Effector CD4-positive, alpha-beta T cell (primary cell): Measurements from ENCODE around the gene GPHA2.

ENCODE experiments used
- DNase-seq: peaks from one replicate; pipeline ENCODE4 v3.0.0-alpha.2; 2020

The GPHA2 gene

DNA sequence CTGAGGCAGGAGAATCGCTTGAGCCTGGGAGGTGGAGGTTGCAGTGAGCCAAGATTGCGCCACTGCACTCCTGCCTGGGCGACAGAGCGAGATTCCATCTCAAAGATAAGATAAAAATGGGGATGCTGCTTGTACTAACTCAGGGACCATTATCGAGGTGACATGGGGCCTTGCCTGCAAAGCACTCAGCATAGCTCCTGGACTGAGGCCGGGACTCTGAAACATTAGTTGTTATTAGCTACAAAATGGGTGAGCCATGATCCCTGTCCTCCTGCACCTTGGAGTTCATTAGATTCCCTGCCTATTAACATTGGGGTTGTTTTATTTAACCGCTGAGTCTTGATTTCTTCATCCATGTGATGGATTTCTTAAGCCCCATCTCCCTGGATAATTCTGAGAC, 6.1 kb downstream of the GPHA2 start:
- no peak for DNase-seq

DNA sequence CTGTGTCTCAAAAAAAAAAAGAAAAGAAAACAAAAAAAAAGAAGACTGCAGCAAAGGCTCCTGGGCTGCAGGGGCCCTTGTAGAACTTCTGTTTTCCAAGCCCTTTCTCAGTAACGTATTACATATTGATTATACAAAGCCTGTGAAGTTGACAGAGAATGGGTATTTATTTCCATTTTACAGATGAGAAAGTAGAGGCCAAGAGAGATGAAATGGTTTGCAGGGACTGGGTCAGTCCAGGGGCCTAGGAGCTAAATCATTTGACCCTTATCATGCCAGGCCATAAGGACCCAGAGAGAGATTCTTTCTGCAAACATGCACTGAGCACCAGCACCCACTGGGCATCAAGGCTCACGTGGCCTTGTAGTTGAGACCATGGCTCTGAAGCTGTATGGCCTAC, 6.7 kb downstream of the GPHA2 start:
- no peak for DNase-seq

DNA sequence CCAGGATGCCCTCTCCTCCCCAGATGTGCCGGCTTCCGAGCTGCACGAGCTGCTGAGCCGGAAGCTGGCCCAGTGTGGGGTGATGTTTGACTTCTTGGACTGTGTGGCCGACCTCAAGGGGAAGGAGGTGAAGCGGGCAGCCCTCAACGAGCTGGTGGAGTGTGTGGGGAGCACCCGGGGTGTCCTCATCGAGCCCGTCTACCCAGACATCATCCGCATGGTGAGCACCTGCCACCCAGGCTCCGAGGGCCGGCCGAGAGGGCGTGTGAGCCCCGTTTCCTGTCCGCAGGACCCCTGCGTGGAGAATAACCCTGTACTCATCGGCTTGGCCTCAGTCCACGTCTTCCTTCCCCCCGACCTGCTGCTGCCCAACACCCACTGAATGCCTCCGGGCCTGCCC, 9.0 kb downstream of the GPHA2 start:
- no peak for DNase-seq

DNA sequence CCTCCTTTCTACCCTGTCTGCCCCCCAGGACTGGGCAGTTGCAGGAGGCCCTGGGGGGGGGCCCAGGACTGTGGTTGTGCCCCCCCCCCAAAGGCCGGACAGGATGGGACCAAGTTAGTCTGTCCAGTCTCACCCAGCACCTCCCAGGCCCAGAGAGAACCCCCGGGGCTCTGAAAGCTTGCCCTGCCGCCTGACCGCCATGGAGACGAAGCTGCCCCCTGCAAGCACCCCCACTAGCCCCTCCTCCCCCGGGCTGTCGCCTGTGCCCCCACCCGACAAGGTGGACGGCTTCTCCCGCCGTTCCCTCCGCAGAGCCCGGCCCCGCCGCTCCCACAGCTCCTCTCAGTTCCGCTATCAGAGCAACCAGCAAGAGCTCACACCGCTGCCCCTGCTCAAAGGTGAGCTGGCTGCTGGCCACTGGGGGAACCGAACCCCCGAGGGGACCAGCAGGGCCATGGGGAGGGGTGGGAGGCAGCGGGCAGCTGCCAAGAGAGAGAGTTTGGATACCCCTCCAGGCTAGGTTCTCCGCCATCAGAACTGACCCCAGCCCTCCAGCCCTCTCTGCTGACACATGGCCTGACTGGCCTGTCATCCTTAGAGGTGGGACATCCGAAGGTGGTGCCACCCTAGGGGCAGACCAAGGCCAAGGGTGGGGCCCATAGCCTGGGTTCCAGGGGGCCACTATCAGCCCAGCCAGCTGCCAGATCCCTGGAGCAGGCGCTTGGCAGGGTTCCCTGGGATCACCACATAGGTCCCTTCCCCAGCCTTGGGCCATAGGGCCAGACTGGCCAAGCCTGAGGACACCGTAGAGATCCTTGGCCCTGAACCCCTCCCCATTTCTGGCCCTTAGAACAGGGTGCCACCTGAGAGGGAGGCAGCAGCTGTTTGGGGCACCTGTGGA, 9.9 kb downstream of the GPHA2 start:
- no peak for DNase-seq

DNA sequence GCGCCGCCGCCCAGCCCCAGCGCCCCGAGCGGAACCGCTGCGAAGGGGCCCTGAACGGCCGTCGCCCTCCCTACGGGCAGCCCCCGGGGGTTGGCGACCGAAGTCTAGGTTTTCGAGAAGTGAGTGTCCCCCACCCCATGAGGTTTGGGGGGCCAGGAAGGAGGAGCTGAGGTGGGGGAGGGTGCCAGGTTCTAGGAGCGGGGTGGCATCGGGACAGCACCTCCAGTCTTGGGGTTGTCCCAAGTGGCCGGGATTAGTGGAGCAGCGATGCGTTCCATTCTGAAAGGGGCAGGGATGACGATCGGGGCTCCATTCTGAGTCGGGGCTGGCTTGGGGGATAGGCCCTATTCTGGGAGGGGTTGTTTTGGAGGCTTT, 10.8 kb downstream of the GPHA2 start:
- no peak for DNase-seq

DNA sequence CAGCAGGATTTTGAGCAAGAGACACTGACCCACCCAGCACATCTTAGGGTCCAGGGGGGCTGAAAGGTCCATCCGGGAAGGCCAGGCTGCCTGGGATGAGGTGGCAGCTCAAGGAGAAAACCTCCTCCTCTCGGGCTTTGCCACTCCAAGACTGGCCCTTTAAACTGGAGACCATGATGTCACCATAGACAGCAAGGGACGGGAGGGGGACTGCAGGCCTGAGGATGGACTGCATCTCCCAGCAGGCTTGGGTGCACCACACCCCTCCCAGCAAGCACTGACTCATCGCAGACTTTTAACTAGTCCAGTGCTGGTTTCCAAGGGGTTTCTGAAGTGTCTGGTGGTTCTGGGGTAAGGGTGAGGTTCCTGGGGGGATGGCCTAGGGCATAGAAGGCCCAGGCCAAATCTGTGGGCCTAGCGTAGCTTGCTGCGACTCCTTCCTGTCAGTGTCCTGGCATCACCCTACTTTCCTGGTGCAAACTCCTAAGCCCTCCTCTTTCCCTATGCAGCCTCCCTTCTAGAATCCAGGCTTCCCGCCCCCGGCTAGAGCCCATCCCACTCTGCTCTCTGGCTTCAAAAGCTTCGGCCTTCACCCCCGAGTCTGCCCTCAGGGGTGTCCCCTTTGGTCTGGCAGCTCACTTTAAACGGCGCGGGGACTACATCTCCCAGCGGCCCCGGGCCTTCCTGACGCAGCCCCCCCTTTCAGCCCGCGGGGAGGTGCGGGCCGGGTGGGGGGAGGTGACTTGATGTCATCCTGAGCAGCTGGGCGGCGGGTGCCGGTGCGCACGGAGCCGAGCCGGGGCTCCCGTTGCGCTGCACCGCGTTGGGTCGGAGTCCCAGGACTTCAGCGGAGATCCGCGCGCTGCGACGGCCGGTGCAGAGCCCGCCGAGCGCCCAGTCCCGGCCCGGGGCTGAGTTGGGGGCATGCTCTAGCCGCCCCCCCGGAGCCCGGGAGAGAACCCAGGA, 11.5 kb downstream of the GPHA2 start, which contains the start of gene PPP2R5B:
TSS of gene PPP2R5B (plus strand) at position 746 of the 966 bp plus-strand sequence. CDS start 1,046 bp downstream, outside the sequence.
- peak; percentile 92 for DNase-seq

DNA sequence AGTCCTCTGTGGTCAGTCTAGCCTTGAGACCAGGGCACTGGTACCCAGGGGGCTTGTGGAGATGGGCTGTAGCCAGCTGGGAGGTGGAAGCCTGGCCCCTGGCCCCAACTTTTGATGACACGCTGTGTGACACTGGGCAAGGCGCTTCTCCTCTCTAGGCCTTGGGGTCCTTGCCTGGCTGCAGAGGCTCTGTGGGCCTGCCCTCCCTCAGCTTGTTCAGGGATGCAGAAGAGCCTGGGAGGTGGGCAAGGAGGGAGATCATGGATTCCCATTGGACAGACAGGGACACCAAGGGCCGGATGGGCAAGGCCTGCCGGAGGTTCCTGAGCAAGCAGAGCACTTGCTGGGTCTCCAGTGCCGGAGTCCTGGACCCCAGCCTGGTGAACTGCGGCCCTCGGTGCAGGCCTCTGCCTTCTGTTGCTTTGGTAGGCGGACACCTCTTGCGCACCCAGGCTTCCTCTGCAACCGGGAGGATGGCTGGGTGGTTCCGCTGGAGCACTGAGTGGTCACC, 12.5 kb downstream of the GPHA2 start:
- no peak for DNase-seq

DNA sequence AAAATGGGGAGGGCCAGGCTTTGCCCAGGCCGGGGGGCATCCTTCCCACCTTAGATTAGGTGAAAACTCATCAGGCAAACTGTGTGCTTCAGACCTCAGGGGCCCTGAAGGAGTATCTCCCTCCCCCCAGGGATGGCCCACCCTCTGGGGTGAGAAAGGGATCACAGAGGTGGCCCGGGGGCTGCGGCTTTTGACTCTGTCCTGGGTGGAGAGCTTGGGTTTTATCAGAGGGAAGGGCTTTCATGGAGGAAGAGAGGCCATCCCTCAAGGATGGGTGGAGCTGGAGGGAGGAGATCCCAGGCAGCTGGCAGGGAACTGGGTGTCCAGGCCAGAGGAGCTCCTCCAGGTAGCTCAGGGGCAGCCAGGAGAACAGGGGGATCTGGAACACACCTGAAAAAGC, 14.3 kb downstream of the GPHA2 start:
- DNase-seq = no peak

DNA sequence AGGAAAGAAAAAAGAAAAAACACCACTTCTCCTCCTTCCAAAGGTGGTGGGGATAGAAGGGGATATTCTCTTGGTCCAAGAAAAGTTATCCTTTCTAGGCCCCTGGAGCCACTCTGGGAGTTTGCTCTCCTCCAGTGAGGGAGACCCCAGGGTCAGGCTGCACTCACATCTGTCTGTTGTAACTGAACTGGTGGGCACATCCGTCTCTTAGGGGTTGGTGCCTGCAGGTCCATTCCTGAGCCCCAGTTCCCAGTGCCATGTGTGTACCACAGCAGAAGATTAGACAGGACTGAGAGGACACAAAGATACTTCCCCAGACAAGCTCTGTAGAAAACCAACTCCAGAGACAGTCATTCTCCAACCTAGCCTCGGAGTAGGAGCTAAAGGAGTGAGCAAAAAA, 15.6 kb downstream of the GPHA2 start:
- DNase-seq = no peak

DNA sequence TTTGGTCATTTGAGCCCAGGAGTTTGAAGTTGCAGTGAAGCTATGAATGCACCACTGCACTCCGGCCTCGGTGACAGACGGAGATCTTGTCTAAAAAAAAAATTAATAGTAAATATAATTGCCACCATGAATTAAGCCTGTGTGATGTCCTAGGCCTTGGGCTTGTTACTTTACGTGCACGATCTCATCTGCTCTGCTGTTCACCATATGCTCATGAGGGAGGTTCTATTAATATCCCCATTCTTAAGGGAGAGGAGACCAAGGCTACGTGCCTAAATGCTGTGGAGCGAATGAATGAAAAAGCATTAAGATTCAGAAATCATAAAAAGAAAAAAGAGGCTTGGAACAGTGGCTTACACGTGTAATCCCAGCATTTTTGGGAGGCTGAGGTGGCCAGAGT, 16.1 kb downstream of the GPHA2 start:
- DNase-seq = no peak

DNA sequence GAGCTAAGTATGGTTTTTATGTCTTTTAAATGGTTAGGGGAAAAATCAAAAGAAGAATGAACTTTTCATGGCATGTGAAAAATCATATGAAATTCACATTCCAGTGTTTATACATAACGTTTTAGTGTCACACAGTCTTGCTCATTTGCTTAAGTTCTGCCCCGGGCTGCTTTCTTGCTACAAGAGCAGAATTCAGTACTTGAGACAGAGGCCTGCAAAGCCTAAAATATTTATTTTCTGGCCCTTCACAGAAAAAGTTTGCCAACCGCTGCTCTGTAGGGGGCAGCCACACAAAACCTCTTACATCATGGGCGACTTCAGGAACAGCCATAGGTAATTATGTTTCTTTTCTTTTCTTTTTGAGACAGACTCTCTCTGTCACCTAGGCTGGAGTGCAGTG, 17.7 kb downstream of the GPHA2 start:
- DNase-seq = no peak

DNA sequence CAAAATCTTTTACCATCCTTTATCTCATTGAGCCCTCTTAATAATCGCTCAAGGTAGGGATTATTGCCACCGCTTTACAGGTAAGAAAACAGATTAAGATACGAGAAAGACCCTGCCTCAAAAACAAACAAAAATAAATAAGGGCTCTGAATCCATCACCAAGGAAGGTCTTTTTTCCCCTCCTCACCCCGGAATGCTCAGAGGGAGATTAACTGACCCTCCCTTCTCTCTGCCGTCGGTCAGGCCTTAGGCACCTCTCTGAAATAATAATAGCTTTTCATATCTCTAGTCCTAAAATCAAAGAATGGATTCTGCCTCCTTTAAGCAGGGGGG, 18.1 kb downstream of the GPHA2 start:
- DNase-seq = no peak

DNA sequence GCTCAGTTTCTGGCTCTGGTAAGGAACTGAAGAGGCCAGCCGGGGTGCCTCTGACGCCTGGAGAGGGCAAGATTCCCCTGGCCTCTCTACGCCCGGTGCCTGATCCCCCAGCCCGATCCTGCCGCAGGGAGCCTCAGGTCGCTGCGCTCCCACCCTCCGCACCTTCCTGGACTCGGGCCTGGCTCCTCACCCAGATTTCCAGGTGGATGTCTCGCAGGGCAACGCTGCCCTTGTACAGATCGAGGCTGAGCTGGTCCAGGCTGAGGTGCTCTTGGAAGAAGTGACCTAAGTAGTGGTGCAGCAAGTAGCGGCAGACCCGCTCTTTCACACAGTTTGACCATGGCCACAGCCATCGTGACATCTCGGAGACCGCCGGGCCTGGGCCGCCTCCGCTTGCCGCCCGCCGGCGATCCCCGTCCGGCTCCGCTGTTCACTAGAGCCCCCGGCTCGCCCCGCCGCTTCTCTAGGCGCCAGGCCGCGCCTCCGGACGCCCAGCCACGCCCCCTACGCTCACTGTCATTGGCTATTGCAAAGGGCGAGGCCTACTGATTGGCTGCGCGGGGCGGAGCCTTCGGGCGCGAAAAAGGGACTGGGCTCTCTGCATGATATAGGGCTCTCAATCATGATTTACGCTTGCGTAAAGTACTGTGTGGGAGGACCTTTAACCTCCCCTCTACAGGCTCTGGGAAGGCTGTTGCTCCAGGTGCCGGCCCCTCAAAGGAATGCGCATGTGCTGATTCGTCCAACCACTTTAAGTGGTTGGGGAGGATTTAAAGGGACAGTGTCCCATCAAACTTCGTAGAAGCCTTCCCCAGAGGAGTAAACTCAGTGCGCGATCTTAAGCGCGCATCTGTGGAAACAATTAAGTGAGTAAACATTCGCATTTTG, 18.7 kb downstream of the GPHA2 start, which contains the start of gene ATG2A:
TSS of gene ATG2A (minus strand) at position 435 of the 888 bp plus-strand sequence. CDS start at position 361, 74 bp downstream.
- peak; percentile 98 for DNase-seq

DNA sequence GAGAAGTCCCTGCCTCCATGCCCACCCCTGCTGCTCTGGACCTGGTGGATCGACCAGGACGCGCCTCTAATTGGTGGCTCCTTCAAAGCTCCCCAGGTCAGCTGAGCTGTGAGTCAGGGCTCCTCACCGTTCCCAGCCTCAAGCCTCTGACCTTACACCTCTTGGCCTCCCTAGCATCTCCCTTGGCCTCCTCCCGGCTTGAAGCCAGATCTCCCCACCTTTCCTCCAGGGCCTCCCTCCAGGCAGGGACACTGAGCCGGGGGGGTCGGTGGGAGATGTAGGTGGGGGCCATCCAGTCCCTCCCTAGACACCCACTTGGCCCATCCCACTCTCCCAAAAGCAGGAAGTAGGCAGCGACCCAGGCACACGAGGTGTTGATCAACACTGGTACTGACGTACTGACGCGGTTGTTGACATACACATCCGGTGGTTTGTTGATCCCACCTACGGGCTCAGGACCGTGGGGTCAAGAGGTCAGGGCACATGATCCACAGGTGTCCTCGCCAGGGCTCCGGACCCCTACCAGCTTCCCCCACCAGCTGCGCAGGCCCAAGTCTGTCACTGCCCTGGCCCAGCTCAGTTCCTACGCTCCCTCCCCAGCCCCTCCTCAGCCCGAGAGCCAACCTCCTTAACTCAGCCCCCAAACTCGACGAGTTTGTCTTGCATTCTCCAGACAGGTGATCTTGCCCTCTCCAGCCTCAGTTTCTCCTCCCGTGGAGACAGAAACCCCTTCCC, 19.5 kb downstream of the GPHA2 start:
- peak; percentile 24 for DNase-seq

DNA sequence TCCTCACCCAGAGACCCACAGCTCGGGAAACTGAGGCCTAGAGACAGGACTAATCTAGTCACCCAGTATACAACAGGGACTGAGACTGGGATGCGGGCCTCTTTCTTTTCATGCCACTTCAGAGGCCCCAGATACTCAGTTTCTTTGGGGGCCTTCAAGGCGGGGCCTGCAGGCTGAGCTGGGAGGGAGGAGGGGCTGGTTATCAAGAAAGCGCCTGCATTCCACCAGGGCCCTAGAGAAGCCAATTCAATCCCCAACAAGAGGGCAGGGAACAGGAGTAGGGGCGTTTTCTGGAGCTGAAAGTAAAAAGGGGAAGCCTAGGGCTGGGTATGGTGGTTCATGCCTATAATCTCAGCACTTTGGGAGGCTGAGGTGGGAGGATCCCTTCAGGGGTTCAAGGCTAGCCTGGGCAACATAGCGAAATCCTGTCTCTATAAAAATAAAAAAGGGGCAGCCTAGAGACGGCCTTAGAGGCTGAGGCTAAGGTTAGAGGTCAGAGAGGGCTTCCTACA, 20.3 kb downstream of the GPHA2 start:
- no peak for DNase-seq

DNA sequence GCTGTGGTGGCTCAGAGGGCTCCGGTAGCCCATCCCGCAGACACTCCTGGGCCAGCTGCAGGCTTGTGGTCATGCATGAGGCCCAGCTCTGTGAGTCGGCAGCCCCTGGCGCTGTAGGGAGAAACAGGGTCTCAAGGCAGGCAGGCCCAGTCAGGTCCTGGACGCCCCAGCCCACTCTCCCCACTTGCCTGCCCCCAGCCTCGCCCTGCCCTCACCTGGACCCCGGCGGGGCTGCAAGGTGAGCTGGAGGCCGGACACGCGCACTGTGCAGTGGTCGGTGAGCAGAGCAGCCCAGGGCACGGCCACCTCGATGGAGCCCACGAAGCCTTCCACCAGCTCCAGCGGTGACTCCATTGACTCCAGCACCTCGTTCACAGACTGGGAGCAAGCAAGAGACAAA, 21.6 kb downstream of the GPHA2 start:
- no peak for DNase-seq

DNA sequence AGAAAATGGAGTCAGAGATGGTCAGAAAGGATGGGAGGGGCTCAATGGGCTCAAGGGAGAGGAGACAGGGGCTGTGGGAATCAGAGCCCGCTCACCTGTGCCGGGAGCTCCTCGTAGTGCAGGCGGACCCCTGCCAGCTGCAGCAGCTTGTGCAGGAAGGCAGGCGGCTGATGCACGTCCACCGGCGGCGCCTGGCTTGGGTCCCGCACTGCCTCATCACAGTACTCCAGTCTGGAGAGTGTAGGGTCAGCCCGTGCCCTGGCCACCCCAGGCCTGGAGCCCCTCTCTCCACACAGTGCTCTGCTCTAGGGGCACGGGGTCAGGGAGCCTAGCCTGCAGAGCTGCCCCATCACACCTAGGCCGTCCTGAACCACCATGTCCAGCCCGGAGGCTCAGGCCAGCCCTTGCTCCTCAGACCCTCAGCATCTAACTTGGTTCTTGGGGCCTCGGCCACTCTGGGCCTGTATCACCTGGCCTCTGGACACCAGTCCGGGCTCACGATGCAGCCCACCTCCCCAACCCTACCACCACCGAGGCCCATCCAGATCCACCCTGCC, 22.4 kb downstream of the GPHA2 start:
- DNase-seq = no peak

DNA sequence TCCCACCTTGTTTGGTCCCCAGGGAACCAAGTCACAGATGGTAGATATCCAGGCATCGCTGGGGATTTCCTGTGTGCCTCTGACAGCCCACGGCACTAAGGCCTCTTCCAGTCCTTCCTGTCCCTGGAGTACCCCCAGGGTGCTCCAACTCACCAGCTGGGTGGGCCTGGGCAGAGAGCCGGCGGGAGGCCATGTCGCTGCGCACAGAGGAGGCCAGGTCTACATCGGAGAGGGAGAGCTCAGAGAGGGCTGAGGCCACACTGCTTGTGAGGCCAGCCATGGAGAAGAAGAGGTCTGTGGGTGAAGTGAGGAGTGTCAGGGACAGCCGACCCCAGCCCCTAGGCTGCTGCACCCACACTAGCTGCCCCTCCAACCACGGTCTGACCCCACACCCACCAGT, 24.0 kb downstream of the GPHA2 start:
- DNase-seq = no peak

DNA sequence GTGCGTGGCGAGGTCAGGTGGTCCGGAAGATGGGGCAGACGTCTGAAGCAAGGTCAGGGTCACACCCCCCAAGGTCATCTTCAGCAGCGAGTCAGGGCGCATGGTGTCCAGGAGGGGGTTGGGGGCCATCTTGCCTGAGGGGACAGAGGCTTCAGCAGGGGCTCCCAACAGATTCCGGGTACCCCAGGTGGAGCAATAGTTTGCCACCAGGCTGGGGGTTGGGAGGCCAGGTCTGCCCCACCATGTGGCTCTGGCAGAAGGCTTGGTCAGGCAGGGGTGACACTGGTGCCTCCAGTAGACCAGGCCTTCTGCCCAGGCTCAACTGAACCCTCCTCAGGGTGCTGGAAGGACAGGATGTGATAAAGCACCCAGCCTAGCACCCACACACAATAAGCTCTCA, 24.6 kb downstream of the GPHA2 start:
- DNase-seq = no peak

DNA sequence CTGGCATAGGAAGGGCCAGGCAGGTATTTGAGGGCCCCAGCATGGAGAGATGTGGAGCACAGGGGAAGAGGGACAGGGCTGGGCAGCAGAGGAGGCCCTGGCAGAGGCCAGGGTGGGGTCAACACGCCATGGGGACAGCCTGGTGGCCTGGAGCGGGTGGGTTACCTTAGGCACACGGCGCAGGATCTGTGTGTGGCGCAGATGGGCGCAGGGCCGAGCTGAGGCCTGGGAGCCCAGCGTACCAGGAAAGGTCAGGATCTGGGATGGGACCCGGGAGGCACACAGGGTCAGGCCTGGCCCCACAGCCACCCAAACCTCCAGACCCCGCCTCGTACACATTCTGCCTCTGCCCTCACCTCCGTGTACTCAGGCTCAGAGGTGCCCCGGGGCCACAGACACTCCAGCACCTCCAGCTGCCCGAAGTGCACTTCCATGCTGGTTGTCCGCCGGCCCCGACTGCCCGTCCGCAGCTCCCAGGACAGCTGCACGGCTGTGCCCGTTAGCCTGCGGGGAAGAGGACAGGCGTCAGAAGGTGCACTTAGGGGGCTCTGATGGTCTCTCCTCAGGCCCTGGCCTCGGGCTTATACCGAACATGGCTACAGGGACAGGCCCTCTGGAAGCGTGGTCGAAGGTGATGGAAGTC, 25.1 kb downstream of the GPHA2 start:
- DNase-seq = no peak
